GM18867 (cell line): ENCODE measurements around the gene GABRB1.
A peak's percentile ranks its signal among the peaks of the same experiment; 100 is the strongest.
"Not testable (repeated sequence)": the region's sequence is repeated elsewhere in the genome, so short reads cannot be mapped to it uniquely, and the experiment has no call there.

Experiments used
- ATAC-seq: cut with Tn5 transposase; IDR thresholded peaks from one replicate; pipeline ENCODE4 v1.9.1; 2021; ENCODE audit warnings: mild to moderate bottlenecking, moderate library complexity; ENCODE audit not compliant: unreplicated experiment

GABRB1 gene

DNA sequence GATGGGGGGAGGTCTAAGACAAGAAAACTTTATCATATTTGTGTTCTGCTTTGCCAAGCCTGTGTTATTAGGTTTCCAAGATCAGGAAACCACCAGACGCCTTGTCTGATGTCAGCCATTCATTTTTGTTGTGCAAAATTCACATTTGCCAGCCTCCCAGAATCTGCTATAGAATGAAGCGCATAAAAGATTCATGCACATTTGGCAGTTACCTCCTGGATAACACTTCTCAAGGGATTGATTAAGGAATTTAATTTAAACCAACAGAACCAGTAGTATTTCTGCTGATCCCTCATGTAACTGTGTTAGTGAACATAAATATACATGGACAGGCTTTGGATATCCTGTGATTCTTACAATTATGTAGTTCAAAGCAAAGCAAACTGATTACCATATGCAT, 244.2 kb downstream of the GABRB1 start:
- no peak for ATAC-seq

DNA sequence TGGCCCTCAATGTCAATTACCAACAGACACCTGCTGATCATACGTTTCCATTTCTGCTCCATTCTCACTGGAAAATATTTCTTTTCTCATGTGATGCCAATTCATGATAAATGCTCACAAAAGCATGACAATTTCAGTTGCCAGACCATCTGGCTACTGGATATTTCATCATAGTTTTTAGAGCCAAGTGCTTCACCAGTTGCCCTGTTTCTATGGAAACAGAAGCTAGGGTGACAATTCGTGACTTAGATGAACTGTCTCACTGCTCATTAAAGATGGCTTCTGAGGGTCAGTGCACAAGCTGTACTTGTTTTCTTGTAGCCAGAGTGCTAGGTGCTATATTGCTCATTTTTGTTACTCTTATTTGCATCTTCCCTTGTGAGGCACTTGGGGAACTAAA, 247.3 kb downstream of the GABRB1 start:
- no peak for ATAC-seq

DNA sequence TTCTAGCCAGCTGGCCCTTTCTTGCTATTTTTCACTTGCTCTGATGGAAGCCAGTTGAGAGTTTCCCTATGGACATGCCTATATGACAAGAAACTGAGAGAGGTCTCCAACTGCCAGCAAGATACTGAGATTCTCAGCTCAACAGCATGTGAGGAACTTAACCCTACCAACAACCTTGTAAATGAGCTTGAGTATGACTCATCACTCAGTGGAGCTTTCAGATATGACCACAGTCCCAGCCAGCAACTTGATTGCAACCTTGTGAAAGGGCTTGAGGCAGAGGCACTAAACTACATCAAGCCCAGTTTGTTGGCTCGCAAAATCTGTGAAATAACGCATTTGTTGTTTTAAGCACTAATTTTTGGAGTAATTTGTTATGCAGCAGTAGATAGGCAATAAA, 256.4 kb downstream of the GABRB1 start:
- peak; percentile 98 for ATAC-seq

DNA sequence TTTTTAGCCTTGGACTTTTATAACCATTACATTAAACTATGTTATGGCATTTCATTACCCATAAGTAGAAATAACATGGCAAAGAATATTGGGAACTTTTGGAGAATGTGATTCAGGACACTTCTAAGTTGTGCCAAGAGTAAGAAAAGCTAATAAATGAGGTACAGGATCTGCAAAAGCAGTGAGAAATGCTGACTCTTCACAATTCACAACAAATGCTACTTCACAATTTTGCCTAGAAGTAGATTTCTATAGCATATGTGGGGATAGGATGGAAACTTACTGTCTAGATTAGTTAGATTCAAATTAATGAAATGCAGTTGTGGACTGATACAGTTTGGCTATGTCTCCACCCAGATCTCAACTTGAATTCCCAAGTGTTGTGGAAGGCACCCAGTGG, 258.4 kb downstream of the GABRB1 start:
- ATAC-seq: no peak

DNA sequence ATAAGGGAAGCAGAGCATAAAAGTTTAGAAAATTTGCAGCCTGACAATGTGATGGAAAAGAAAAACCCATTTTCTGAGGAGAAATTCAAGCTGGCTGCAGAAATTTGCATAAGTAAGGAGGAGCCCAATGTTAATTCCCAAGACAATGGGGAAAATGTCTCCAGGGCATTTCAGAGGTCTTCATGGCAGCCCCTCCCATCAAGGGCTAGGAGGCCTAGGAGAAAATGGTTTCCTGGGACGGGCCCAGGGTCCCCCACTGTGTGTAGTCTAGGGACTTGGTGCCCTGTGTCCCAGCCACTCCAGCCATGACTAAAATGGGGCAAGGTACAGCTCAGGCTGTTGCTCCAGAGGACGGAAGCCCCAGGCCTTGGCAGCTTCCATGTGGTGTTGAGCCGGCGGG, 259.5 kb downstream of the GABRB1 start:
- ATAC-seq: not testable (repeated sequence)

DNA sequence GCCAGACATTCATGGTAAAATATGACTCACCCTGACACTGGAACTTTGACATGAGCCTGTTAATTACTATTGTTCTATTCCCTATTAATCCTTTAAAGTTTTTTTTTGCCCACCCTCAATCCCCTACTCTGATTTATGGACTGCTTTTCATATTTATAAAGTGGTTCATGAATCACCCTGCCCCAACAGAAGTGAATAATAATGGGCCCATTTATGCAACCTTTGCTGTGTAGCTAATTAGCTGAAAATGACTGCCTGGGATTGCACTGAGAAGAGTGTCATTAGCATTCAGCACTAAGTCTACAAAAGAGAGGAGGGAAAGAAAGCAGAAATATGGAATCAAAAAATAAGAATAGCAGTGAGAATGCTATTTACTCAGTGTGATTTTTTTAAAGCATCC, 277.8 kb downstream of the GABRB1 start:
- no peak for ATAC-seq

DNA sequence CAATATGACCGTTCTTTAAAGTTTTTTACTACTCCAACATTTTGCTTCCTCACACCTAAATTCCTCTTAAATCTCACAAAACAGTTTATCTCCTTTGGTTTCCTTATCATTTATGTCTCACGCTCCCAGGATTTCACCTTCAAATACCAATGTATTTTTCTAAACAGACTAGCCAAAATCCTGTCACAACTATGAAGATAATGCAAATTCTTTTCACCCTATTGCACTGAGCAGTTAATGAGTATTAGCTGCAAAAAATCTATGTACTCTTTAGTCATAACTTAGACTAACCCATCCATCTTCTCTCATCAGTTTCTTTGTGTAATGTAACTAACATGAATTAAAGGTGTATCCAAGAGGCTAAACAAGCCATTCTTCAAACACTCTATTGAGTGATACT, 280.8 kb downstream of the GABRB1 start:
- ATAC-seq: no peak

DNA sequence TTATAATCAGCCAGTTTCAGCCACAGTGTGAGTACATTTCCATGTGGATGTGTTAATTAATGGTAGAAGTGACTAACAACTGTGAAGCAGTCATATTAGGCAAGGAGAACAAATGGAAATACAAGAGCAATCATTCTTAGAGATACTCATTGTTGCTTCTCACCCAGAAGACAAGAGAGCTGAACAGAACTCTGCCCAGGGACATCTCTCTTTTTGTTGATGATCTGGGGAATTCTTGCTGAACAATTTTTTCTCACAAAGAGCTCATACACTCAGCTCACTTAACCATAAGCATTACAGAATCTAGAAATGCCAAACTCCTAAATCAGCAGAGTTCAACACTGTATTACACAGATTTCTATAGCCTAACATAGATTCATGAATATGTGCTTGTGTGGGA, 282.0 kb downstream of the GABRB1 start:
- no peak for ATAC-seq

DNA sequence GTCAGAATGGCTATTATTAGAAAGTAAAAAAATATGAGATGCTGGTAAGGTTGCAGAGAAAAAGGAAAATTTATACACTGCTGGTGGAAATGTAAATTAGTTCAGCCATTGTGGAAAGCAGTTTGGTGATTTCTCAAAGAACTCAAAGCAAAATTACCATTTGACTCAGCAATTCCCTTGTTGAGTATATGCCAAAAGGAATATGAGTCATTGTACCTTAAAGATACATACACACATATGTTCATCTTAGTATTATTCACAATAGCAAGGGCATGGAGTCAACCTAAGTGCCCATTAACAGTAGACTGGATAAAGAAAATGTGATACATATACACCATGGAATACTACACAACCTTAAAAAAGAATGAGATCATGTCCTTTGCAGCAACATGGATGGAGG, 284.0 kb downstream of the GABRB1 start:
- ATAC-seq: peak; percentile 74

DNA sequence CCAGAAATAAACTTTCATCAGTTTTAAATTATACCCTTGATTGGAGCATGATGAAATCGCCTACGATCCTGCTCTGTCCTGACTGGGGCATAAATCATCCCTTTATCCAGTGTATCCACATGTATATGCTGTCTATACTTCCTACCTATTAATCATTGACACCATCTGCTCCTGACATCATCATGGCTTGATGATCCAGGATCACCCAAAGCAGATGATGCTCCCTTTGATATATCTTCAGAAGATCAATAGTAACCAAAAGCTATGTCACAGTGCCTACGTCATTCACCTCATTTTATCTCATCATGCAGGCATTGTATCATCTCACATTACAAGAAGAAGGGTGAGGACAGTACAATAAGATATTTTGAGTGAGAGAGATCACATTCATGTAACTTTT, 294.7 kb downstream of the GABRB1 start:
- no peak for ATAC-seq

DNA sequence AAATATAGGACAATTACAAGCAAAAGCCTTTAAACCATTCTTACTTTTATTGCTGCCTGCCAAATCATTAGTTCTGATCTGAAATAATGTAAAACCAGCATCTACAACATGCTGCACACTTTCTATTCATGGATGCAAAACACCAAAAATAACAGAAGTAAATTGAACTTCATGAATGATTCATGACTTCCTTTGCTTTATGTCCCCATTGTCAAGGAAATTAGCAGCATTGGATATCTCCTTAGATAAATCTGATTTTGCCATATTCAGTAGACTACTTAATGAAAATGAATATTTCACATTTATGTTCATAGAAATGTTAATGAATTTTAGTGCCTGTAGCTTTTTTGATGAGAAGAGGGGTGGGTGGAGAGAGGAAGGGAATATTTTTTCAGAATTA, 299.5 kb downstream of the GABRB1 start:
- no peak for ATAC-seq

DNA sequence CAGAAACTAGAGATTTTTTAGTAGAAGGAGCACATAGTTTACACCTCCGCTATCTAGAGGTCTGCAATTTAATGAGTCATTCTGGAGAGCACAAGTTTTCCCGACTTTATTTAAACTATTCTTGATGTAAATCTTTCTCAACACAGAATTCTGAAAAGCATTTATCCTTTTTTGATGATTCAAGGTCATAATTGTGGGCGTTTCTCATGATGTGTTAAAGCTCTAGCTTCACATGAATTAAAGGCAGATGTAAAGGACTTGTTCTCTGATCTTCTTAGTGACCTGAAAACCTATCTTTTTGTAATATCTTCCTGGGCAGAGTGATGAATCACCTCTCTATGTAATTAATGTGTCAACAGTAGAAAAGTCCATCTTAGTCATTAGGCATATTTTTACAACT, 303.3 kb downstream of the GABRB1 start:
- ATAC-seq: no peak

DNA sequence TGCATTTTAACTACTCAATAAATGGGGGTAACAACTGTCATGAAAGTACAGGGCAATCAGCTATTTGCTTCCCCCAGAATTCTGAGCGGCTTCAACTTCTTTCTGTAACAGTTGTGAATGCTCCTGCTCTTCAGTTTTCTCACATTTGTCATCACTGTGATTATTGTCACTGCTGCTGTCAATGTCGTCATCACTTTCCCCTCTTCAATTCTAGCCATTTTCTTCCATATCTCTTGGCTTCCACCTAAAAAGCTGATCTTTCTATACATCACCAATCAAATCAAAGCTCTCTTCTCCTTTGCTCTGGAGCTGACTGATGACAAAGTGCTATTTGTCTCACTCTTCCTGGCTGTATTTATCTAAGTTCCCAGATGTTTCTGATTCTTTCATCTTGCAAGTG, 306.5 kb downstream of the GABRB1 start:
- no peak for ATAC-seq

DNA sequence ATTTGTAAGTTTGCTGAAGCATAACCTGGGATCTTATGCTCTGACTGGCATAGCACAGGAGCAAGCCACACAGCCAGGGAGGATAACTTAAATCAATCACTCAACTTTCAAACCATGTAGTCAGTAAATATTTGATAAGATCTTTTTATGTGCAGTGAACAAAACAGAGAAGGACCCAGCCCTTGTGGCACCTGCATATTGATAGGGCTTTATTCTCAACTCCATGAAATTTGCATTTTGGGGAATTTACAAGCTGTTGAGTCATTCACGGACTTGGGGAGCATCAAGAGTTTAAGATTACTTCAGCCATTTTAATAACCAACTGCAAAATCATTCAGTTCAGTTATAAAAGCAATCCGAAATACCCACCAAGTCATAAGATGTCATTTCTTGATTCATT, 309.5 kb downstream of the GABRB1 start:
- ATAC-seq: no peak

DNA sequence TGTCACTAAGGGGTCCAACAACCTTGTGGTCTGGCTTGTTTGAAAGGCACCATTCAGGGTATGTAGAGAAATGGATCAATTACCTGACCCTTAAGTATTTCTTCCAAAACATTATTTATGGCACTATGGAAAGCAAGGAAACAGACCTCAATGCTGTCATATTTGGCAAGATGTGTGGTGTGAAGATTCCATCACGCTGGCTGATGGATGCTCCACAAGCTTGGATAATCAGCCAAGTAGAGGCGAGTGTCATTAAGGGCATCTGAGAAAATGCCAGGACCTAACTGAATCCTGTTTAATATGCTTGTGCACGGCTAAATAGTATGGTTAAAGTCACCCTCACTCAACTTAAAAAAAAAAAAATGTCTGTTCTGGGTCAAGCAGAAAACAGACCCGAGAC, 311.4 kb downstream of the GABRB1 start:
- ATAC-seq: no peak

DNA sequence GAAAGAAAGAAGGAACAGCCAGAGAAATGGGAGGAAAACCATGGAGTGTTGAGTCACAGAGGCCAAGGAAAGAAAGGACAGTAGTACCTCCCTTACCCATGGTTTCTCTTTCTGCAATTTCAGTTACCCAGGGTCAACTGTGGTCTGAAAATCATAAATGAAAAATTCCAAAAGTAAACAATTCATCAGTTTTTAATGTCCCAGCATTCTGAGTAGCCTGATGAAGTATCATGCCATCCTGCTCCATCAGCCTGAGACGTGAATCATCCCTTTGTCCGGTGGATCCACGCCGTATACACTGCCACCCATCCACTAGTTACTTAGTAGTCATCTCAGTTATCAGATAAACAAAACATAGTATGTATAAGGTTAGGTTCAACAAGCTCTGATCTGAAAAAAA, 318.0 kb downstream of the GABRB1 start:
- ATAC-seq: no peak

DNA sequence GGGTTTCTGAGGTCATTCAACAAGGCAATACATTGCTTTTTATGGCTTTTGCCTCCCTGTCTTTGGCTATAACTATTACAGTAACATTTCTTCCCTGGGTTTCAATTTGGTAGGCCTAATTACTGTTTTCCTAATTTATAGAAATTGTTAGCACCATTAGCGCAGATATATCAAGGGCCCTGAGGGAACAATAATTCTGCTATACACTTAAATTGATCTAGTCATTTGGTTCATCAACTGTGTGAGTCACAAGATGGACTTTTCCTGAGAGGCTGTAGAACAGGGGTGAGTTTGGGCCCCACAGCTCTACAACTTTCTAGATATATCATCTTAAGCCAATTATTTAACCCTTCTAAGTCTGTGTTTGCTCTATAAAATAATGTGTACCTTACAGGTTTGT, 324.2 kb downstream of the GABRB1 start:
- ATAC-seq: no peak

DNA sequence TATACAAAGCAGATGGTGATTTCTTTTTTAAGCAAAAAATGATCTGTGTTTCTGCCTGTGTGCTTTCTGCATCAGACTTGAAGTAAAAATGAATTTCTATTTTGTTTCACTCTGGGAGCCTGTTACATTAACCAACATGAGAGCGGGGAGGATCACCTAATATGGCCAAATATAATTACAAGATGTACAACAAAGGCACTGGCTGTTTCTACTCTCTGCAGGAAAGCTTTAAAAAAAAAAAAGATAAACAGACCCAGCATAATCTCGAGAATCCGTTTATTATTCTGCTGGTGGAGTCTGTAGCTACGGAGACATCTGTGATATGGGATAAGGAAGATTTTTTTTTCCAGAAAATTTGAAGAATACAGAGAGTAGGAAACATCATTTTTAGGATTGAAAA, 328.5 kb downstream of the GABRB1 start:
- no peak for ATAC-seq

DNA sequence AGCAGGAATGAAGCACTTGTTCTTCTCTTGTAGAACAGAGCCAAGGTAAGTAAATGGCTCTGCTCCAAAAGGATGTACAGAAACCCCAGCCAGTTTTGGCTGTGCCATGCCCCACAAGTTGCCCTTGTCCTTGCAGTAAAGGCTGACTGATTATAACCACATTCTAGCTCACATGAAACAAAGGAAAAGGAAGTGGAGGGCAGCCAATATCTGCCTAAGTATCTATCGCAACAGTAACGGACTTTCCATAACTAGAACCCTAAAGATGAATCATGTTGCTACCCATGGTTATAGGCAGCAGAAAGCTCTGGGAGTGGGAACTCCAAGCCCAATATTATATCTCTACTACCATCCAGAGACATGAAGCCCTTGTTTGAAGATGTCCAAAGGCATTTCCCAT, 336.4 kb downstream of the GABRB1 start:
- ATAC-seq: no peak

DNA sequence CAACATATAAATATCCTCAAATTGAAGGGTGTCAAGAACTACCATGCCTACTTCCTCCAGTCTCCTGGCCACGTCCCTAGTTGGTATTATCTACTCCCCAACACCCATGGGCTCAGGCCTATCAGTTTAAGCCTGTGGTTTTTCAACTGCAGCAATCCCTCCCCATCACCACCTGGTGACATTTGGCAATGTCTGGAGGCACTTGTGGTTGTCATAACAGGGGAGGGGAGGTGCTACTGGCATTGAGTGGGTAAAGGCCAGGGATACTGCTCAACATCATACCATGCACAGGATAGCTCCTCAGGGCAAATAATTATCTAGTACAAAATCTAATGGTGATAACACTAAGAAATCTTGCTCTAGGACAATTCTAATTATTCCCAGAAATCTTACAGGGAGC, 336.8 kb downstream of the GABRB1 start:
- ATAC-seq: no peak

DNA sequence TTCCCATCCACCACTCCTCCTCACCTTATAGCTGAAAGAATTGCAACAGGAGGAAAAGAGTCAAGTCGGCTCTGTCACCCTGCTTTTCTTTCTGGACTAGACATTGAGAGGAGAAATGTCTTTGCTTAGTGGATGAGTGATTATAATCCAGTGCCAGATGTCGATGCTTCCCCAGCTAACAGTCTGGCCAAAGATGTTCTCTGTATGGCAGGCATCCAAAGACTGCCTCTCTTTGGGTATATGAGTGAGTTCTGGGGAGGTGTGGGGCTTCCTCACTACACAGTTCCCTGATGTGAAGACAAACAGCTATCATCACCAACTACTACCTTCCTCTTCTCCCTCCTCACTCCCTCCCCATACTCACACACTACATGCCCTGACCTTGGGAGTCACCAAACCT, 341.2 kb downstream of the GABRB1 start:
- ATAC-seq: no peak

DNA sequence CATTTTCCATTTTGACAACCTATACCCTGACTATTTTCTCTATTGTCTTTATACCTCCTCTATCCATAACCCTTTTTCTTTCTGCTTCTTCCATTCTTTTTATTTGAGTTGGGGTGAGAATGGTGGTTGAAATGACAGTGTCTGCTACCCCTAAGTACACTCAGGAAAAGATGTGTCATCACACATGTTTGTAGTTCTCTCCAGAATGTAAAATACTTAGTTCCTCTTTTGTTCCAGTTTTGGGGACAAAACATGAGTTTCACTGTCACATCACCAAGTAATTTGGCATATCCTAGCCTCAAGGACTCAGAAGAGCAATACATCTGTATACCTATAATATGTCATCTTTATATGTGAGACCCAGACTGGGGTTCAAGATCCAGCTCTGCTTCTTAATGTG, 341.8 kb downstream of the GABRB1 start:
- peak; percentile 58 for ATAC-seq

DNA sequence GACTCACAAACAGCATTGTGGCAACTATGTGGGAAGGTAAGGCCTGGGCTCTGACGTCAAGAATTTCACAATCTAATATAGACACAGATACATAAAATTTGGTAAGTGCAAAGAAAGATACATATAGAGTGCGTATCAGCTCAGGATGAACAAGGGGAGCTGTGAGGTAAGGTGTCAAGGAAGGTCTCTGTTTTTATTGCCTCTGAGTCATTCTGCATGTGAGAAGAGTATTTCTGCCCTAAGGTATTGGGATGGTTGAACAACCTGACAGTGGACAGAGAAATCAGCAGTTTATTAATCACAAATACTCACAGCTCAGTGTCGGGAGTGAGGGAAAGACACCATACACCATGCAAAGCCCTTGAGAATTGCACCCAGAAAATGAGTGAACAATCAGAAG, 342.3 kb downstream of the GABRB1 start:
- no peak for ATAC-seq

DNA sequence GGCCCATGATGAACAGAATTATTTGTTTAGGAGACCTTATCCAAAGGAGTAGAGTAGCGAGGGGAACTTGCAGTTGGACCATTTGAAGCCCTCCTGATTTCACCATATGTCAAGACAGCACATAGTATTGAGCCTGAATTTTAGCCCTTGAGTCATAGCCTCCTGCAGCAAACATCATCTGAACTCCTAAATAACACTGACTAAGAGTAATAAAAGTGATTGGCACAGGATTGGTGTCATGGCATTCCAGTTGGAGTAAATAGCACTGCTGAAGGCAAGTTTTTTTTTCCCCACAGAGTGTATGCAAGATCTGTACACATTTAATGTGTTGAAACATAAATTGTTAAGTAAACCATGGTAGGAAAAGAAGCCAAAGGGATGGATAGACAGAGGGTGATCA, 343.1 kb downstream of the GABRB1 start:
- ATAC-seq: no peak
